Measurements from ENCODE around the gene SART1.
A peak's percentile ranks its signal among the peaks of the same experiment; 100 is the strongest.

The SART1 gene

GRCh38 chr11:65919573-65920371 lies 41.8 kb upstream of the SART1 start:
- Histone ChIP-seq H3K4me3 (ENCODE audit: insufficient read depth, low read length, poor library complexity, severe bottlenecking) (peak overlapping the region; percentile 84), H3K79me2 (ENCODE audit: insufficient read depth, low read length) (no peaks in the 10 kb centered on the region), H2AFZ (ENCODE audit: low read depth, low read length, severe bottlenecking) (peak overlapping the region; percentile 29), H3K9ac (ENCODE audit: low read length) (peak overlapping the region; percentile 67), H3K9me3 (ENCODE audit: insufficient read depth, low read length) (no peaks in the 10 kb centered on the region), H3K27ac (ENCODE audit: low read depth, low read length) (no peak overlapping the region), H3K4me2 (ENCODE audit: low read depth, low read length, poor library complexity, severe bottlenecking) (peak overlapping the region; percentile 81), H4K20me1 (ENCODE audit: low read depth, low read length) (no peaks in the 10 kb centered on the region), H3K9me2 (replicated peaks; ENCODE audit: insufficient read depth, low read length) (no peaks in the 10 kb centered on the region), H3K36me3 (ENCODE audit: low read length) (no peaks in the 10 kb centered on the region), H3F3A (ENCODE audit: insufficient read depth) (no peaks in the 10 kb centered on the region), H3K27me3 (ENCODE audit: low read length) (no peaks in the 10 kb centered on the region)
- no peak for TF ChIP-seq EZH2phosphoT487 (conservative IDR thresholded peaks at IDR 0.05; ENCODE audit: low read length)
- TF ChIP-seq CTCF (IDR thresholded peaks at IDR 0.05; ENCODE audit: insufficient read depth, low read length, poor library complexity, severe bottlenecking) = no peak

- Histone ChIP-seq H4K20me1 (ENCODE audit: low read depth, low read length) (no peaks in the 10 kb centered on the region), H2AFZ (ENCODE audit: low read depth, low read length, severe bottlenecking) (no peak overlapping the region), H3K27ac (ENCODE audit: low read depth, low read length) (no peak overlapping the region), H3K9me3 (ENCODE audit: insufficient read depth, low read length) (no peaks in the 10 kb centered on the region), H3K9ac (ENCODE audit: low read length) (peak overlapping the region; percentile 67), H3K36me3 (ENCODE audit: low read length) (no peaks in the 10 kb centered on the region), H3F3A (ENCODE audit: insufficient read depth) (no peaks in the 10 kb centered on the region), H3K27me3 (ENCODE audit: low read length) (no peaks in the 10 kb centered on the region), H3K79me2 (ENCODE audit: insufficient read depth, low read length) (no peaks in the 10 kb centered on the region), H3K9me2 (replicated peaks; ENCODE audit: insufficient read depth, low read length) (no peaks in the 10 kb centered on the region), H3K4me2 (ENCODE audit: low read depth, low read length, poor library complexity, severe bottlenecking) (peak overlapping the region; percentile 81), H3K4me3 (ENCODE audit: insufficient read depth, low read length, poor library complexity, severe bottlenecking) (peak overlapping the region; percentile 84)
- TF ChIP-seq EZH2phosphoT487 (conservative IDR thresholded peaks at IDR 0.05; ENCODE audit: low read length) (no peak), CTCF (IDR thresholded peaks at IDR 0.05; ENCODE audit: insufficient read depth, low read length, poor library complexity, severe bottlenecking) (no peak)
Observed at GRCh38 chr11:65920372-65920802, 41.1 kb upstream of the SART1 start.

- Histone ChIP-seq H3K4me2 (ENCODE audit: low read depth, low read length, poor library complexity, severe bottlenecking) (no peak overlapping the region), H3K9me3 (ENCODE audit: insufficient read depth, low read length) (no peaks in the 10 kb centered on the region), H3K9me2 (replicated peaks; ENCODE audit: insufficient read depth, low read length) (no peaks in the 10 kb centered on the region), H3K27ac (ENCODE audit: low read depth, low read length) (no peak overlapping the region), H3K27me3 (ENCODE audit: low read length) (no peaks in the 10 kb centered on the region), H3K36me3 (ENCODE audit: low read length) (no peaks in the 10 kb centered on the region), H2AFZ (ENCODE audit: low read depth, low read length, severe bottlenecking) (no peak overlapping the region), H4K20me1 (ENCODE audit: low read depth, low read length) (no peaks in the 10 kb centered on the region), H3K4me3 (ENCODE audit: insufficient read depth, low read length, poor library complexity, severe bottlenecking) (no peak overlapping the region), H3F3A (ENCODE audit: insufficient read depth) (no peaks in the 10 kb centered on the region), H3K9ac (ENCODE audit: low read length) (no peak overlapping the region), H3K79me2 (ENCODE audit: insufficient read depth, low read length) (no peaks in the 10 kb centered on the region)
- TF ChIP-seq EZH2phosphoT487 (conservative IDR thresholded peaks at IDR 0.05; ENCODE audit: low read length) (no peak), CTCF (IDR thresholded peaks at IDR 0.05; ENCODE audit: insufficient read depth, low read length, poor library complexity, severe bottlenecking) (no peak)
Observed at GRCh38 chr11:65921033-65921555, 40.4 kb upstream of the SART1 start.
